Measurements from ENCODE around the gene MYH7B.

MYH7B gene

DNA sequence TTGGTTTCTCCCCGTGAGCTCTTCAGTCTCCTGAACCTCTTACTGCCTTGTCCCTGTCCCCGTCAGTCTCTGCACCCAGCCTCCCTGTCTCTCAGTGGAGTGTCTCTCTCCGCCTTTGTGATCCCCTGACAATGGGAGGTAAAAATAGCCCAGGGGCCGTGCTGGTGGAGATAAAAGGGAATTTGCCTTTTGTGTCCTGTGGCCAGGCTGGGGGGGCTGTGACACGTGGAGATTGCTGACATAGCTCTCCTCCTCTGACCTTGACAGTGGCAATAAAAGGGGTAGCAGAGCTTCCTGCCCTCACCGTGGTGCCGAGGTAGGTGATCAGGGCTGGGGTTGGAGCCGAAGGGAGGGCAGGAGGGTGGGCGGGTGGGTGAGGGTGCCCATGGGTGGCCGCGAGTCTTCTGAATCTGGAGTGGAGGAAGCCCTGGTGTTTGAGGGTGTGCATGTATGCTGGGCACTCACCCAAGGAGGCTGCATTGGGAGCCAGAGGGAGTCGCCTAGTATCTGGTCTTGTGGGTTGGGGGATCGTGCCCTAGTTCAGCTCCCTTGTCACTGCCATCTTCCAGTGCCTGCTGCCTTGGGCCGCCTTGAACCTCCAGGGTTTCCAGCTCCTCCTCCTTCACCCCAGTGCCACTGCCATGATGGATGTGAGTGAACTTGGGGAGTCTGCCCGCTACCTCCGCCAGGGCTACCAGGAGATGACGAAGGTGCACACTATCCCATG lies 21.9 kb downstream of the MYH7B start:
- DNase-seq (ENCODE audit: low read depth in 2 of 2), result no peak

DNA sequence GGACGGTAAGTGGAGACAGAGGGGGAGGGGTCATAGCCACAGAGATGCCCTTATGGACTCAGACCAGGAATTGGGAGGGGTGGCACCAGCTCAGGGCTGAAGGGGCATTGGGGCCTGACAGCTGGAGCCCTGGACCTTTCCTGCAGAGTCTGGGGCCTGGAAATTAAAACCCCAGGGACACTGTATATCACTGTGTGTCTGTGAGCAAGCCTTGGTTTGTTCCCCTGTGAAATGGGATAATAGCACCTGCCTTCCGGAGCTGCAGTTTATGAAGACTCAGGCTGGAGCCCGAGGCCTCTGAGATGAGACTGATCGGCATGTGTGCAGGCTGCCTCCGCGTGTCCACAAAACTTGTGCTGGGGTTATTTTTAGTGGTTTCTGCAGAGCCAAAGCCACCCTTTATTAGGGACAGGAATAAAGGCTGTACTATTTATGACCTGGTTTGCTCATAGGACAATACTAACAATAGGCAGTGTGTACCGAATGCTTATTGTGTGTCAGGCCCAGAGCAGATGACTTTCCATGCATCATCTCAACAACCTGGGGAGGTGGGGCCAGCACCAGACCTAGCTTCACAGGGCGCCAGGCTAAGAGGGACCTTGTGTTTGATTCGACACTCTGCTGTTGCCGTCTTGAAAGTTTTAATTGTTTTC lies 22.6 kb downstream of the MYH7B start:
- DNase-seq (ENCODE audit: low read depth in 2 of 2), result no peak

DNA sequence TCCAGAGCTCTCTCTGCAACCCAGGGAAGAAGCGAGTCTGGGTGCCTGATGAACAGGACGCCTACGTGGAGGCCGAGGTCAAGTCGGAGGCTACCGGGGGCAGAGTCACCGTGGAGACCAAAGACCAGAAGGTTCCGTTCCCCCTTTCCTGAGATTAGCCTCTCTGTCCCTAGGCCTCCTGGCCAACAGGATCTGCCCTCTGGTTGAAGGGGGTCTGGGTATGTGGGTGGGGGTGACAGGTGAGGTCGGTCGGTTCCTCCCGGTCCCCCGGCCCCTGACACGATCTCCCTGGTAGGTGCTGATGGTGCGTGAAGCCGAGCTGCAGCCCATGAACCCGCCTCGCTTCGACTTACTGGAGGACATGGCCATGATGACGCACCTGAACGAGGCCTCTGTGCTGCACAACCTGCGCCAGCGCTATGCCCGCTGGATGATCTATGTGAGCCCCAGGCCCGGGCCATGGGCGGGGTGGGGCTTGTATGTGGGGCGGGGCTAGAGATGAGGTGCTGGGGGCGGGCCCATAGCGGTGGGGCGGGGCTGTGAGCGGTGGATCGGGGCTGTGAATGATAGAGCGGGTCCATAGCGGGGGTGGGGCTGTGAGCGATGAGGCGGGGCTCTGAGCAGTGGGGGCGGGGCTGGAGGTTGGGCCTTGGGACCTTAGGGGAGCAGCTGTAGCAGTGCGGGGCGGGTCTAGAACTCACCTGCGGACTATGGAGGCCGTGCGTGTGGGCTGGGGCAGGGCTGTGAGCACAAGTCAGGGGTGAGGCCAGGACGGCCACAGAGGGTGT lies 23.9 kb downstream of the MYH7B start:
- DNase-seq (ENCODE audit: low read depth in 2 of 2), result no peak

DNA sequence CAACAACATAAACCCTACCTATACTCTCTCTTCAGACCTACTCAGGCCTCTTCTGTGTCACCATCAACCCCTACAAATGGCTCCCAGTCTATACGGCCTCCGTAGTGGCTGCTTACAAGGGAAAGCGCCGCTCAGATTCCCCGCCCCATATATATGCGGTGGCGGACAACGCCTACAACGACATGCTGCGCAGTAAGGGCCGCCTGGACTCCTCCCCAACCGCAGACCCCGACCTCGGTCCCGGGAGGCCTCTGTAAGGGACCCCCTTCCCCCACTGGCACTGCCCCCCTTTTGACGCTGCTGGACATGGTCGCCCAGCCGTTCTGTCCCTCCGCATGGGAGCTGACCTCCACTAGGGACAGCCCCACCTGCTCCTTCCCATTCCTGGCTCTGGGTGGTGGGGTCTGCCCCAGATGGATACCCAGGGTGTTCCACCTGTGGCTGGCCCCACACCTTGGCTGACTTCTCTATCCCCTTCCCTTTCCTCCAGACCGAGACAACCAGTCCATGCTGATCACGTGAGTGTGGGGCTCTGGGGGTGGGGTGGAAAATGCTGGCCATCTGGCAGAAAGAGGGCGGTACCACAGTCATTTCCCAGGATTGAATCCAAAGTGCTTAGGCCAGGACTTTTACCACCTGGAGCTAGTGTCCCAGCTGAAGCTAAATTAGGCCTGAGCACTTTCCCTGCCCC lies 25.0 kb downstream of the MYH7B start:
- DNase-seq (ENCODE audit: low read depth in 2 of 2), result no peak

DNA sequence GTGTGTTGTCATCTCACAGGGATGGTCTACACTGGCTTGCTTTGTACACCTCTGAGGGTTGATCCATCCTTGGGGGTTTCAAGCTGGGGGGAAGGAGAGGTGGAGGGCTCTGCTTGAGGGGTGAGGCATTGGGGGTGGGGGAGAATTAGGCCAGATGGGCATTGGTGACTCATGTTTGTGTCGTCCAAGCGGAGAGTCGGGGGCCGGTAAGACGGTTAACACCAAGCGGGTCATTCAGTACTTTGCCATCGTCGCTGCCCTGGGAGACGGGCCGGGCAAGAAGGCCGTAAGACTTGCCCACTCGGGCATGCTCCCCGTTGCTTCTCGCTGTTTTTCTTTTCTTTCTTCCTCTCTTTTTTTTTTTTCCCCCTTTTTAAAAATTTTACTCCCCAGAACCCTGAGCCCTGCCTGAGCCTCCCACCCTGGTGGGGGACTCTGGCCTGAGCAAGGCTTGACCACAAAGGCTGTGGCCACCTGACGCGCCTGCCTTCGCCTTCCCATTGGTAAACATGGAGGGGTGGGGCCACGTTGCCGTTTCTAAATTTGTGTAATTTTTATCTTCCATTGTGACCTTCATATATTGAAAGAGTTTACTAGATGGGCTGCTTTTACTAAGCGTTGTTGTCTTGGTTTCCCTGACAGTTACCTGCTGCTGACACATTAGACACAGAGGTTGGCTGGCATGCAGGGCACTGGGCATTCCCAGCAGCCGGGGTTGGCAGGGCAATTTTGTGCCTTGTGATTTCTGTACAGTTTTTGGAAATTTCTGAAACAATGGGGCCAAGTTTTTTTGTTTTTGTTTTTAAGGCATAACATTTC lies 26.8 kb downstream of the MYH7B start:
- no peak for DNase-seq (ENCODE audit: low read depth in 2 of 2)

DNA sequence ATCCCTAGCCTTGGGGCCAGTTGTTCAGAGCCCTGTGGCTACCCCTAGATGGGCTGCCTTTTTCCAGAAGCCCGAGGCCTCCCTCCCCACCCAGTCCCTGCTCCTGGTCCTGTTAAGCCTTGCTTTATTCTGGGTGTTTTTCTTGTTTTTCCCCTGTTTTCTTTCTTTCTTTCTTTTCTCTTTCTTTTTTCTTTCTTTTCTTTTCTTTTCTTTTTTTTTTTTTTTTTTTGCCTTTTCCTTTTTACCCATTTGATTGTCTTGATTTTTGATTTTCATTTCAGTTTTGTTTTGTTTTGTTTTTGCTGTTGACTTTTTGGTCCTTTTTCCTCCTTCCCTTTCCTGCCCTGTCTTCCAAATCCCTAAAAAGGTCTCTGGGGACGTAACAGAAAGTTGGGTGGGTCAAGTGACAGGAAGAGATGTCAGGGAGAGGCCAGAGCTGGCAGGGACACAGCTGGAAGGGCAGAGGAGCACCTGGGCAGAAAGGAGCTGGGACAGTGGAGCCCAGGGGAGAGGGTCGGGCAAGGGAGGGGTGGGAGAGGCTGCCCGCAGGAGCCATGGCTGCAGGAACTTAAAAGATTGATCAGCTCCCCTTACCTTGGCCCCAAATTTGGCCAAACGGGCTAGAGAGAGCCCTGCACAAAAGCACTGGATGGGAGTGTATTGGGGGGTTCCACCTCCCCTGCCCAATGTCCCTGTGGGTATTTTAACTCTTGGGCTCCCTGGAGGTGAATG lies 27.6 kb downstream of the MYH7B start:
- no peak for DNase-seq (ENCODE audit: low read depth in 2 of 2)

DNA sequence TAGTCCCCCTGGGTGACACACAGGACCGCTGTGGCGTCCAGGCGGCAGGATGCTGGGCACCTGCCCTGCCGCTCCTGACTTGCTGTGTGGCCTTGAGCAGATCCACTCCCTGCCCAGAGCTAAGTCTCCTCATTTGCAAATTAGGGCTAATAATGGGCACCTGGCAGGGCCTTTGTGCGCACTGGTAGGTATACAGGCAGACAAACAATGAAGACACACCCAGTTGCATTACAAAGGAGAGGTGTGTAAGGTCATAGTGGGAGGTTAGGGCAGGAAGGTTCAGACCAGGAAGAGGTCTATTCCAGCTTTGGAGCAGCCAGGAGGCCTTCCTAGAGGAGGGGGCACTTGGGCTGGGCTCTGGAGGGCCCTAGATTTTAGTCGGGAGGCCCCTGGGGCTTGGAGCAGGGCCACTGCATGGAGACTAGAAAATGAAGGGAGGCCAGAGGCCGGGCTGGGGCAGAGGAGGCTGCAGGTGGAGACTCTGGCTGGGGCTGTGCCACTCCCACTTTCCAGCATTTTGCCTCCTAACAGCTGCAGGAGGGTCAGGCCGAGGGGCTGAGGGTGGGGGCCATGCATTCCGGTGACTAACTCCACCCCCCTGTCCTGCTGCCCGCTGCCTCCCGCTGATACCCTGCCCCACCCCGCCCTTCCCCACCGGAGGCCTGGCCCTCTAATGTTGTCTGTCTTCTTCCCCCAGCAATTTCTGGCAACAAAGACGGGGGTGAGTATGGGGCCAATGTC lies 28.5 kb downstream of the MYH7B start:
- DNase-seq (ENCODE audit: low read depth in 2 of 2), result no peak

DNA sequence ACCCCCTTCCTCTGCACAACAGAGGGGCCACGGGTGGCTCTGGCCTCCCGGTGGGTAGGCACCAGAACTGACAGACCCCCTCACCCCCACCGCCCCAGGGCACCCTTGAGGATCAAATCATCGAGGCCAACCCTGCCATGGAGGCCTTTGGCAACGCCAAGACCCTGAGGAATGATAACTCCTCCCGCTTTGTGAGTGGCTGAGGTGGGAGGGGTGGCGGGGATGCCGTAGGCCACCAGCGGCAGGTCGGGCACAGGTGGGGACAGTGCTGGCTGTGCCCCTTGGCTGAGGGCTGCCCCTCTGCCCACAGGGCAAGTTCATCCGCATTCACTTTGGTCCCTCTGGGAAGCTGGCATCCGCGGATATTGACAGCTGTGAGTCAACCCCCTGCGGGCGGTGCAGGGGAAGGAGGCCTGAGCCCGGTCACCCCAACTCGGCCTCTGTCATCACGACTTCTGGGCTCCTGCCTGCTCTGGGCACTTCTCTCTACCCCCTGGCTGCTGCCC lies 29.1 kb downstream of the MYH7B start:
- no peak for DNase-seq (ENCODE audit: low read depth in 2 of 2)

DNA sequence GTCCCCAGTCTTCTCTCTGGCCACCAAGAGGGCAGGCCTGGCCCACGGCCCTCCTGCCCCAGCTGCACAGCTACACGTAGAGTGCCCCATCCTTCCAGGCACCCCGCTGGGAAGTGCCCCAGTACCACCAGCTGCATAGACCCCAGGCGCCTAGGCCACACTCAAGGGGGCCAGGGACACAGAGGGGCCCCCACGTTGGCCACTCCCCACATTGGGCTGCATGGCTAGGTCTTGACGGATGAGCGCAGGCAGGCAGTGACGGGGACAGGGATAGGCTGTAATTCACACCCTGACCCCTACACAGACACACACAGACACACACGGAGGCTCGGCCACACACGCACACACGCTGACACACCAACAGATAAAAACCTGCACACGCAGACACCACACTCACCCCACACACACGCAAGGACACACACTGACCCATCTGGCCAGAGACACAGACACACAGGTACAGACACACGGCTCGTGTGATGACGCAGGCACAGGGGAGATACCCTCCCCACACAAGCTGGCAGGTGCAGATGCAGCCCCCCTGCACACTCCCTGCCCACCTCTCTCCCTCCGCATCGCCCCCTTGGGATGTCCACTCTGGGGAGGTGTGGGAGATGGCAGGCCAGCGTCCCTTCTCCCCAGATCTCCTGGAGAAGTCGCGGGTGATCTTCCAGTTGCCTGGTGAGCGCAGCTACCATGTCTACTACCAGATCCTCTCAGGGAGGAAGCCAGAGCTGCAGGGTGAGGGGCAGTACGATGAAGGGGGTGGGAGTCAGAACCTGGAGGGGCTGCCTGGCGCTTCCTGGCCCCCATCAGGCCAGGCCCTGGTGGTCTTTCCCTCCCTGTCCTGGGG lies 30.0 kb downstream of the MYH7B start:
- DNase-seq (ENCODE audit: low read depth in 2 of 2), result no peak

DNA sequence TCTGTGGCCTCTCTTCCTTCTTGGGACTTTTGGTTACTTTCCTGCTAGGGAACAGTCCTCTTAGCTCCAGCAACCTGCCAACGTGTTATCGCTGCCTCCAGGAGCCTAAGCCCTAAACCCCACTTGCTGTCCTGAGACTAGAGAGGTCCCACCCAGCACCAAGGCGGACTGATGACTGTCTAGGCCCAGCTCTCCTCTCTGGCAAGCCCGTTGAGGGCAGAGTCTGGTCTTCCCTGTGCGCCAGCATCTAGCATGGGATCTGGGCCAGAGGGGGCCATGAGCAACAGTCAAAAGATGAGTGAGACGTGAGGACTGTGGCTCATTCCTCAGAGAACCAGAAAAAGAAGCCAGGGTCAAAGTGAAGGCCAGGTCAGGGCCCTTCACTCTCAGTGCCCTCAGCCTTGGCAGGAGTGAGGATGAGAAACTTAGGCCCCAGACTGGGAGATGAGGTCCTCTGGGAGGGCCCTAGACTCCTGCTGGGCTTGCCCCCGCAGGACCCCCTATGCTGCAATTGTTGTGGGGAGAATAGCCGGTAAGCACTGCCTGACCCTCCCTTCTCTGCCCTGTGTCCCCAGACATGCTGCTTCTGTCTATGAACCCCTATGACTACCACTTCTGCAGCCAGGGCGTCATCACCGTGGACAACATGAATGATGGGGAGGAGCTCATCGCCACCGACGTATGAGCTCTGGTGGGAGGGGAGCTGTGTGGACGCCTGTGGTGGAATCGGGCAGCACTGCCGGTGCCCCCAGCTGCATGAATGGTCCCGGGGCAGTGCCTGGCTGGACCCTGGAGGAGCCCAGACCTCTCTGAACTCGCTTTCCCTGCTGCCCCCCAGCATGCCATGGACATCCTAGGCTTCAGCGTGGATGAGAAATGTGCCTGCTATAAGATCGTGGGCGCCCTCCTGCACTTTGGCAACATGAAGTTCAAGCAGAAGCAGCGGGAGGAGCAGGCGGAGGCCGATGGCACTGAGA lies 30.9 kb downstream of the MYH7B start:
- DNase-seq (ENCODE audit: low read depth in 2 of 2), result no peak

DNA sequence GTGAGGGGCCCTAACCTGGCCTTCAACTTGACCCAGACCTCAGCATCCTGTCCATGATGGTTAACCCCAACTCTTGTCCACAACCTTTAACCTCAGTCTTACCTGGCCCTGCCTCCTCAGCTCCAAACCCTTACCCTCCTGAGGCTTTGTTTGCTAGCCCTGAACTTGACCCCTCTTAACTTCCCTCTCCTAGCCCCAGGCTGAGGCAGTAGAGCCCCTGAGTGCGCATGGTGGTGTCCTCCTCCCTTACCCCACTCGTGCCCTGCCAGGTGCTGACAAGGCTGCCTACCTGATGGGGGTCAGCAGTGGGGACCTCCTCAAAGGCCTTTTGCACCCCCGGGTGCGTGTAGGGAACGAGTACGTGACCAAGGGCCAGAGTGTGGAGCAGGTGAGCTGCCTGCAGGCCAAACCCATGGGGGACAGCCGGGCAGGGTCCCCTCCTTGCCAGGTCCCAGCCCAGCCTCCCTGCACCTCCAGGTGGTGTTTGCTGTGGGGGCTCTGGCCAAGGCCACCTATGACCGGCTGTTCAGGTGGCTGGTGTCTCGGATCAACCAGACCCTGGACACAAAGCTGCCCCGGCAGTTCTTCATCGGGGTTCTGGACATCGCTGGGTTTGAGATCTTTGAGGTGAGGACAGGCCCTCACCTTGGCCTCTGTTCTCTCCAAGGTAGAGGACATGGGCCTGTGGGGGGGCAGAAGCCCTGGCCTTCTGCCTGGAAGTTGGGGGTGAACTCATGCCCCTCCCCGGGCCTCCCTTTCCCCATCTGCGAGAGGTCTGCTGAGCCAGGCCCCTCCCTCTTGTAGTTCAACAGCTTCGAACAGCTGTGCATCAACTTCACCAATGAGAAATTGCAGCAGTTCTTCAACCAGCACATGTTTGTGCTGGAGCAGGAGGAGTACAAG lies 31.9 kb downstream of the MYH7B start:
- DNase-seq (ENCODE audit: low read depth in 2 of 2), result no peak

DNA sequence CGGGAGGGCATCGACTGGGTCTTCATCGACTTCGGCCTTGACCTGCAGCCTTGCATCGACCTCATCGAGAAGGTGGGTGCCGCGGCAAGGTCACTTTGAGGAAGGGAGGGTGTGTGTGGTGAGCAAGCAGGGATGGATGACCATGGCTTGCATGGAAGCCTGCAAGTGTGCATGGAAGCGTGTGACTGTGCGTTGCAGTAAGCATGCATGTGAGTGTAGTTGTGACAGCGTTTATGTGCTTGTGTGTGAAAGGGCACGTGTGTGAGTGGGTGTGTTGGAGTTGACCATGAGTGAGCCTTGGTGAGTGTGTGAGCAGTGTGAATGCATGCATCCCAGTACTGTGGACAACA lies 32.5 kb downstream of the MYH7B start:
- no peak for DNase-seq (ENCODE audit: low read depth in 2 of 2)

DNA sequence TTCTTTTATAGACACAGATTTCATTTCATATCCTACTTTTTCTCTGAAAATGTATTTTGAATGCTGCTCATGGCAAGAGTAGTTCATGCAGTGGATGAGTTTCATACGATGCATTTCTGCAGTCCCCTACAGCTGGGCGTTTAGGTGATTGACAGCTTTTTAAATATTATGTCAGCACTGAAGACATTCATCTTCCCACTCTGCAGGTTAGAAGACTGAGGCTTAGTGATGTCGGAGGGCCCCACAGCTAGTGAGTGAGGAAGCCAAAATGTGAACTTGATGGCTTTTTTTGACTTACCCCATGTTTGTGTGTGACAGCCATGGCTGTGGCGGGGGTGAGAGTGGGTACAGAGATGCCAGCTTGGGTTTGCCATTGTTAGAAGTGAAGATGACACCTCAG lies 33.5 kb downstream of the MYH7B start:
- DNase-seq (ENCODE audit: low read depth in 2 of 2), result no peak

DNA sequence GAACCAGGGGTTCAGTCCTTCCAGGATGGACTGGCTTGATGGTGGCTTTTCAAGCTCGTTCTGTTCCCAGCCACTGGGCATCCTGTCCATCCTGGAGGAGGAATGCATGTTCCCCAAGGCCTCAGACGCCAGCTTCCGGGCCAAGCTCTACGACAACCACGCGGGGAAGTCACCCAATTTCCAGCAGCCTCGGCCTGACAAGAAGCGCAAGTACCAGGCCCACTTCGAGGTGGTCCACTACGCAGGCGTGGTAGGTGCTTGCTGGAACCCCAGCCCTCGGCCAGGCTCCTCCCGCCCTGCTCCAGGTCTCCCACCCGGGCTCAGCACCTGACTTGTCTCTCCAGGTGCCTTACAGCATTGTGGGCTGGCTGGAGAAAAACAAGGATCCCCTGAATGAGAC lies 34.0 kb downstream of the MYH7B start:
- no peak for DNase-seq (ENCODE audit: low read depth in 2 of 2)

DNA sequence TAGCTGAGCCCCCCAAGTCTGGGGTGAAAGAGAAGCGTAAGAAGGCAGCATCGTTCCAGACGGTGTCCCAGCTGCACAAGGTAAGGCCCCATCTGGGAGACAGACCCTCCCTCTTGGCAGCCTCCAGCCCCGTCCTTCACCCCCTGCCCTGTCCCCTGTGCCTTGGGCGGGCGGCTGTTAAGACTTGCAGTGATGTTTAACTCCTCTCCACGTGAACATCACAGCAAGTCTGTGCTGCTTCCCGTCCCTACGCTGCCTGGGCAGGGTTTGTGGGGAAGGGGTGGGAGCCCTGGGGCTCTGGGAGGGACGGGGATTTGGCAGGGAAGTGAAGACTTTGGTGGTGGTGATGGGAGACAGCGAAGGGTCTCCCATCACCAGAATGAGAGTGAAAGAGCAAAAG lies 34.6 kb downstream of the MYH7B start:
- DNase-seq (ENCODE audit: low read depth in 2 of 2), result no peak

DNA sequence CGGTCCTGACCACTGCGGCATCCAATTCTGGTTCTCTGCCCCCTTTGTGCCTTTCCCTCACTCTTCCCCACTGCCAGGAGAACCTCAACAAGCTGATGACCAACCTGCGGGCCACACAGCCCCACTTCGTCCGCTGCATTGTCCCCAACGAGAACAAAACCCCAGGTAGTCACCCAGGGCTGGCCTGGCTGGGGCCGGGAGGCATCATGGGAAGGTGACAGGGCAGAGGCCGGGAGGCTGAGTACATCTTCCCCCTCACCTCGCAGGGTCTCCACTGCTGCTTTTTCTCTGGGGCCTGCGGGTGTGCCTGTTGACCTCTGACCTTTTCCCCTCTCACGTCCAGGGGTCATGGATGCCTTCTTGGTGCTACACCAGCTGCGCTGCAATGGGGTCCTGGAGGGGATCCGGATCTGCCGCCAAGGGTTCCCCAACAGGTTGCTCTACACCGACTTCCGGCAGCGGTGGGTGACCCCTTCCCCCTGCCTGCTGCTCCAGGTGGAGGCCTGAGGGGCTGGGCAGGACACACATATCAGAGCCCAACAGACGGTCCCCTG lies 35.1 kb downstream of the MYH7B start:
- DNase-seq (ENCODE audit: low read depth in 2 of 2), result no peak

Measured in activated CD4-positive, alpha-beta T cell treated with anti-CD3 and anti-CD28 coated beads for 24 hours (primary cell).